GM18907 (cell line): ENCODE data around the gene MAST1.
"Not testable (repeated sequence)": the region's sequence is repeated elsewhere in the genome, so short reads cannot be mapped to it uniquely, and the experiment has no call there.

Experiments used
- ATAC-seq: cut with Tn5 transposase; IDR thresholded peaks from one replicate; pipeline ENCODE4 v1.9.1; 2021; ENCODE audit warnings: mild to moderate bottlenecking, moderate library complexity; ENCODE audit not compliant: unreplicated experiment

MAST1 gene

GRCh38 chr19:12800923-12801465 is 37.3 kb upstream of the MAST1 start:
- ATAC-seq, result no peak

GRCh38 chr19:12801466-12802266 is 36.6 kb upstream of the MAST1 start, which contains the start of the genes PRDX2 and THSD8:
PRDX2 (minus strand) TSS chr19:12801800; CDS start chr19:12801261, 539 bp downstream.
THSD8 (plus strand) TSS chr19:12802069; CDS start chr19:12802072, 3 bp downstream.
- ATAC-seq, result no peak

DNA sequence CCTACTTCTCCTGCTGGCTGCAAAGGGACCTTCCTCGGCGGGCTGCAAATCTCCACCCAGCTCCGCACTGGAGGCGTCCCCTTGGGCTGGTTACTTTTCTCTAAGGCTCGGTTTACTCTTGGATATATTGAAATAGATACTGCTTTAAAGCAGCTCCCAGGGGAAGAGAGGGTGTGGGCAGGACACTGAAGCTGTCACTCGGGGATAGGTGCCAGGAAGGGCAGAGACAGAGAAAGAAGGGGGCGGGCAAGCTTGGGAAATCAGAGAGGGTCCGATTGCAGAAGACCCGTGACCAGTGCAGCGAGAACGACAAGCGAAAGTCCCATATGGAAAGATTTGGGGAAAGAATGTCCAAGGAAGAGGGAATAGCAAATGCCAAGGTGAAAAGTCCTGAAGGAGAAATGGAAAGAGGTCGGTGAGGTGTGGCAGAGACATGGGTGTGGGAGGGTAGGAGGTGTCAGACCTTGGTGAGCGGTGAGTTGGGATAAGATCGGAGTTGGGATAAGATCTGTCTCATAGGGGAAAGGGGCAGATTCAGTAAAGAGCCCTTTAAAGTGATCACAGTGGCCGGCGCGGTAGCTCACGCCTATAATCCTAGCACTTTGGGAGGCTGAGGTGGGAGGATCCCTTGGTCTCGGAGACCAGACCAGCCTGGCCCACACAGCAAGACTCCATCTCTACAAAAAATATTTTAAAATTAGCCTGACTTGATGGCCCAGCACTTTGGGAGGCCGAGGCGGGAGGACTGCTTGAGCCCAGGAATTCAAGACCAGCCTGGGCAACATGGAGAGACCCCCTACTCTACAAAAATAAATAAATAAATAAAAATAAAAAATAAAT is 35.8 kb upstream of the MAST1 start:
- no peak for ATAC-seq

- no peak for ATAC-seq
Observed at GRCh38 chr19:12804051-12804450, 34.3 kb upstream of the MAST1 start.

GRCh38 chr19:12806242-12807081 is 31.9 kb upstream of the MAST1 start, which contains the start of gene RNASEH2A:
RNASEH2A (plus strand) TSS chr19:12806584; CDS start chr19:12806674, 90 bp downstream.
- peak; percentile 81 for ATAC-seq

GRCh38 chr19:12815088-12815487 is 23.2 kb upstream of the MAST1 start:
- no peak for ATAC-seq

DNA sequence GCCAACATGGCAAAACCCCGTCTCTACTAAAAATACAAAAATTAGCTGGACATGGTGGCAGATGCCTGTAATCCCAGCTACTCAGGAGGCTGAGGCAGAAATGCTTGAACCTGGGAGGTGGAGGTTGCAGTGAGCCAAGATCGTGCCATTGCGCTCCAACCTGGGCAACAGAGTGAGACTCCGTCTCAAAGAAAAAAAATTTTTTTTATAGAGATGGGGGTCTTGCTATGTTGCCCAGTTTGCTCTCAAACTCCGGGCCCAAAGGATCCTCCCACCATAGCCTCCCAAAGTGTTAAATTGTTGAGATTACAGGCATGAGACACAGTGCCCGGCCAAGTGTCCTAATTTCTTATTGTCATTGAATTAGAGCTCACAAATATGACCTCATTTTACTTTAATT is 21.1 kb upstream of the MAST1 start:
- not testable (repeated sequence) for ATAC-seq

DNA sequence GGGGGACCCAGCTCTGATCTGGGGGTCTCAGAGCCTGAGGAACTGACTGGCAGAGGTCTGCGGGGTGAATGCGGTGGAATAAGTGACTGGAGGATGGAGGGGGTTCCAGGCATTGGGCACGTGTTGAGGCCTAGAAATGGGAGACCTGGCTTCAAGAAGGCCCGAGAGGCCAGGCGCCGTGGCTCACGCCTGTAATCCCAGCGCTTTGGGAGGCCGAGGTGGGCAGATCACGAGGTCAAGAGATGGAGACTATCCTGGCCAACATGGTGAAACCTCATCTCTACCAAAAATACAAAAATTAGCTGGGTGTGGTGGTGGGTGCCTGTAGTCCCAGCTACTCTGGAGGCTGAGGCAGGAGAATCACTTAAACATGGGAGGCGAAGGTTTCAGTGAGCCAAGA is 20.5 kb upstream of the MAST1 start:
- not testable (repeated sequence) for ATAC-seq

- no peak for ATAC-seq
Observed at GRCh38 chr19:12821761-12822160, 16.6 kb upstream of the MAST1 start.

DNA sequence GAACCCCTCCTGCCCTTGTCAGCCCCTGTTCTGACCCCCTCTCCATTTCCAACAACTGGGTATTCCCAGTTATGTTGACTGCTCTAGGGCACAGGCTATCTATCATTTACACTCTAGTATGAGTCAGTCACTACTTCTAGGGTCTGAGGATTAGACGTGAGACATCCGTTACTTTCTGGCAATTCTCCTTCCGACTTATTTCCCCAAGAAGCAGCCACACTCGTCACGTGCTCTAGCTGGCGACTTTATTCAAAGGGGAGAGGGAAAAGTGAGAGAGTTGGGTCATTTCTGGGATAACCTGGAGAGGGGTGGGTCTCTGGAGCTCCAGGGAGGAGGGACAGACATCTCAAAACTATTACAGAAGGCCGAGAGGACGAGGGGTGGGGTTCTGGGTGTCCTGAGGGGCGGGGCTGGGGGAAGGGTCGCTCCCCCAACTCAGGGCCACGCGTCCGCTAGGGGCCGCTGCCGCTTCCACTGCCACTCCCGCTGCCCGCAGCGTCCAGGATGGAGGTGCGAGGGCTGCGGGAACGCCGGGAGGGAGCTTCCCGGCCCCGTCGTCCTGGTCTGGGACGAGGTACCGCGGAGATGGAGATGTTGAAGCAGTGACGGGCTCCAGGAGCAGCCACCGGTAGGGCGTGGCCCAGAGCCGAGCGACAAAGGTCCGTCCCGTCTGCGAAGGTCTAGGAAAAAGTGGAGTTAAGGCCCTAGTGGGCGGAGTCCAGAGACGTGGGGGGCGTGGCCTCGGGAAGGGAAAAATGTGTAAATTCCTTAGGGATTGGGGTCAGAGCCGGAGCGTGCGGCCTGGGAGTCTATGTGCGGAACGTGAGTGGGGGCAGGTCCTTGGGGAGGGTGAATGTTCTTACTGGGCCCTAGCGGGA is 12.8 kb upstream of the MAST1 start:
- no peak for ATAC-seq

GRCh38 chr19:12828494-12828893 is 9.8 kb upstream of the MAST1 start:
- ATAC-seq, result no peak

GRCh38 chr19:12833418-12833737 is 4.9 kb upstream of the MAST1 start:
- no peak for ATAC-seq

GRCh38 chr19:12833738-12834565 is 4.4 kb upstream of the MAST1 start:
- ATAC-seq, result no peak

DNA sequence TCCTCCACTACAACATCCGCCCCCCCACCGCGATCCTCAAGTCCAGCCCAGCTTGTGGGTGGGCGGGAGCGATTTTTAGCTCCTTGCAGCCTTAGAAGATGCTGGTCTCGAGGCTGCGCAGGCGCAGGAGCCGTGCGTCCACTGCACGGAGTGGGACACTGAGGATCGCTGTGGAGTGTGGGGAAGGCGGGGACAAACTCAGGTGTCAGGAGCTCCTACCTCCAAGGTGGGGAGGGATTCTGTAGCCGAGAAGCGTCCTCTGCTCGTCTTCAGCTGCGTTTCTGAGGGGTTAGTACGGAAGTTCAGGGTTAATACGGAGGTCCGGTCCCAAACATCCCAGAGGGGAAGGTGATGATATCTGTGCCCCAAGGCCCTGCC is 3.8 kb upstream of the MAST1 start, which contains the start of gene RTBDN:
Gene RTBDN, minus strand, starts transcription at position 14 of the 378 bp plus-strand sequence. CDS start 4,600 bp downstream, outside the sequence.
- ATAC-seq, result no peak

DNA sequence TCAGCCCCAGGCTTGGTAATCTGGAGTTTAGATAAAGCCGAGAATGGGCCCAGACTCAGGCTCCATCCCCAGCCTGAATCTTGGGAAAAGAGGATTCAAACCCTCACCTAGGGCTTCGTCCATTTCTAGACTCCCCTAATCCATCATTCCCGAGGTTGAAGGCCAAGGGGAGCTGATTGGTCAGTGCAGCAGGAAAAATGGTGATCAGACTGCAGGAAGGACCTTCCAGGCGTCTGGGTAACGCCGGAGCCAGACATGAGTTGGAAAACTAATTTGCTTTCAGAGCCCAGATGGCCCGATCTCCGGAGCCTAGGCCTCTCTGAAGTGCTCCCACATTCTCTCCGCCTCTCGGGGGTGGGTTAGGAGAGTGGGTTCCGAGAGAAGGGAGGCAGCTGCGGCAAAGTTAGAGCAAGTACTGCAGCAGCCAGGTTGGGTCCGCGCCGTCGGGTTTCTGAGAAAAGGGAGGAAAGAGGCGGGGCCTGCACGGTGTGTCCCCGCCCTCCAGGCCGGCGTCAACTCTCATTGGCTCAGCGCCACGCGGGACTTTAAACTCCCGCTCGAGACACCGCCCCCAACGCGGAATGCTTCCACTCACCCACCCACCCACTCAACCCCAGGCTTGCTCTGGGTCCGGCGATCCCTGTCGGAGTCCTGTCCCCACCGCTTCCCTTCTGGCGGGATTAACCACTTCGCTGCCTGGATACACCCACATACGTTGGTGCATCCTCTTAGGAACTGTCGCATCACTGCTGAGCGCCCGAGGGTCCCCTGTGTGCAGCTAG is 3.1 kb upstream of the MAST1 start:
- ATAC-seq, result no peak

GRCh38 chr19:12836529-12836863 is 1.8 kb upstream of the MAST1 start:
- ATAC-seq, result no peak

- ATAC-seq, result no peak
Observed at GRCh38 chr19:12837225-12837624, 1.1 kb upstream of the MAST1 start.
